Measurements from ENCODE around the gene PRKCB.

The PRKCB gene

GRCh38 chr16:23835390-23836077, at the start of gene PRKCB:
Gene PRKCB, plus strand, starts transcription at chr16:23835983.
- no peak for DNase-seq

- no peak for DNase-seq
These were observed 48.7 kb upstream of the PRKCB start for GRCh38 chr16:23786964-23787561.

GRCh38 chr16:23788685-23789084, 47.1 kb upstream of the PRKCB start:
- no peak for DNase-seq

GRCh38 chr16:23795378-23795777, 40.4 kb upstream of the PRKCB start:
- DNase-seq, result no peak

GRCh38 chr16:23796941-23797340, 38.8 kb upstream of the PRKCB start:
- DNase-seq, result no peak

- DNase-seq, result no peak
These were observed 34.4 kb upstream of the PRKCB start for GRCh38 chr16:23801378-23801777.

GRCh38 chr16:23802776-23803175, 33.0 kb upstream of the PRKCB start:
- DNase-seq, result no peak

- DNase-seq, result peak; percentile 9
These were observed 32.1 kb upstream of the PRKCB start for GRCh38 chr16:23803591-23804123.

- DNase-seq, result no peak
These were observed 28.8 kb upstream of the PRKCB start for GRCh38 chr16:23807028-23807427.

- DNase-seq, result no peak
These were observed 14.3 kb upstream of the PRKCB start for GRCh38 chr16:23821467-23821866.

- DNase-seq, result no peak
These were observed 13.7 kb upstream of the PRKCB start for GRCh38 chr16:23821875-23822688.

GRCh38 chr16:23823475-23824384, 12.1 kb upstream of the PRKCB start:
- DNase-seq, result no peak

- no peak for DNase-seq
These were observed 10.9 kb upstream of the PRKCB start for GRCh38 chr16:23824909-23825308.

GRCh38 chr16:23826528-23827045, 9.2 kb upstream of the PRKCB start:
- DNase-seq, result no peak

- DNase-seq, result no peak
These were observed 8.7 kb upstream of the PRKCB start for GRCh38 chr16:23827057-23827456.

- DNase-seq, result no peak
These were observed 6.3 kb upstream of the PRKCB start for GRCh38 chr16:23829454-23829853.

- no peak for DNase-seq
These were observed 5.5 kb upstream of the PRKCB start for GRCh38 chr16:23830276-23830675.

- DNase-seq, result no peak
These were observed 2.9 kb upstream of the PRKCB start for GRCh38 chr16:23832882-23833281.

- DNase-seq, result no peak
These were observed 2.3 kb upstream of the PRKCB start for GRCh38 chr16:23833504-23833903.

- DNase-seq, result no peak
These were observed 1.7 kb upstream of the PRKCB start for GRCh38 chr16:23833960-23834685.

- no peak for DNase-seq
These were observed 258 bp downstream of the PRKCB start for GRCh38 chr16:23836078-23836403.

Measured in NCI-H1436 treated with DMSO at 0.1 percent for 48 hours (cell line).